GM20431 (cell line): ENCODE measurements around the gene LZIC.

Source experiments
- in situ Hi-C: fragments of 300-500 bp; cut with MseI, MboI; formaldehyde crosslinking; loops from one replicate; pipeline ENCODE4 v1.15.0; 2020; ENCODE audit warnings: low sequenced_read_pairs; ENCODE audit not compliant: unreplicated experiment

Gene LZIC

GRCh38 chr1:9889411-9889810 is 53.8 kb downstream of the LZIC start:
- in situ Hi-C loops, result no loop called here

- in situ Hi-C loops, result no loop called here
Observed at GRCh38 chr1:9888886-9889285, 54.3 kb downstream of the LZIC start.

- in situ Hi-C loops, result no loop called here
Observed at GRCh38 chr1:9887070-9887469, 56.1 kb downstream of the LZIC start.

GRCh38 chr1:9886092-9886742 is 57.0 kb downstream of the LZIC start:
- in situ Hi-C loops, result no loop called here

GRCh38 chr1:9884805-9885204 is 58.4 kb downstream of the LZIC start:
- in situ Hi-C loops, result no loop called here

- in situ Hi-C loops, result no loop called here
Observed at GRCh38 chr1:9883585-9884449, 59.4 kb downstream of the LZIC start.

GRCh38 chr1:9882945-9883303 is 60.3 kb downstream of the LZIC start:
- in situ Hi-C loops, result no loop called here

GRCh38 chr1:9882296-9882944 is 60.8 kb downstream of the LZIC start:
- in situ Hi-C loops, result no loop called here

- in situ Hi-C loops, result no loop called here
Observed at GRCh38 chr1:9881838-9882249, 61.3 kb downstream of the LZIC start.
